MM.1S (cell line): ENCODE data around the gene PPP3R2.

Experiments
- DNase-seq: peaks from one replicate; pipeline ENCODE4 v3.0.0-alpha.2; 2015
- H2AFZ ChIP-seq: fragments of 300-600 bp; sonication (generic); 2 replicates; pipeline ENCODE4 v1.6.0; 2016; ENCODE audit warnings: antibody characterized with exemption, low read length
- H3F3A ChIP-seq: fragments of 300-600 bp; sonication (generic); 2 replicates; pipeline ENCODE4 v1.6.1; 2016; ENCODE audit warnings: mild to moderate bottlenecking, antibody characterized with exemption, low read length, moderate library complexity, mixed read lengths; ENCODE audit not compliant: insufficient read depth
- H3K27ac ChIP-seq: fragments of 300-600 bp; sonication (generic); 2 replicates; pipeline ENCODE4 v1.5.1; 2016; ENCODE audit warnings: mild to moderate bottlenecking, low read length
- H3K27me3 ChIP-seq: fragments of 300-600 bp; sonication (generic); replicated peaks from 2 replicates; pipeline ENCODE4 v1.6.0; 2016; ENCODE audit warnings: low read length; ENCODE audit not compliant: insufficient read depth
- H3K36me3 ChIP-seq: fragments of 300-600 bp; sonication (generic); replicated peaks from 2 replicates; pipeline ENCODE4 v1.6.1; 2016; ENCODE audit warnings: mild to moderate bottlenecking, low read length, mixed read lengths; ENCODE audit not compliant: insufficient read depth
- H3K4me1 ChIP-seq: fragments of 300-600 bp; sonication (generic); 2 replicates; pipeline ENCODE4 v1.6.1; 2016; ENCODE audit warnings: low read length, mixed read lengths
- H3K4me2 ChIP-seq: fragments of 300-600 bp; sonication (generic); 2 replicates; pipeline ENCODE4 v1.6.0; 2016; ENCODE audit warnings: low read depth, low read length
- H3K4me3 ChIP-seq: fragments of 300-600 bp; sonication (generic); 2 replicates; pipeline ENCODE4 v1.5.1; 2016; ENCODE audit warnings: low read length, mixed read lengths
- H3K79me2 ChIP-seq: fragments of 300-600 bp; sonication (generic); 2 replicates; pipeline ENCODE4 v1.6.1; 2016; ENCODE audit warnings: mixed run types, low read length, mixed read lengths
- H3K9ac ChIP-seq: fragments of 300-600 bp; sonication (generic); 2 replicates; pipeline ENCODE4 v1.6.1; 2016; ENCODE audit warnings: low read length, mixed read lengths
- H3K9me2 ChIP-seq: fragments of 300-600 bp; sonication (generic); replicated peaks from 2 replicates; pipeline ENCODE4 v1.6.1; 2016; ENCODE audit warnings: mild to moderate bottlenecking, low read length, mixed read lengths; ENCODE audit not compliant: insufficient read depth
- H3K9me3 ChIP-seq: fragments of 300-600 bp; sonication (generic); replicated peaks from 2 replicates; pipeline ENCODE4 v1.6.1; 2016; ENCODE audit warnings: mild to moderate bottlenecking, low read length, mixed read lengths; ENCODE audit not compliant: insufficient read depth
- H4K20me1 ChIP-seq: fragments of 300-600 bp; sonication (generic); 2 replicates; pipeline ENCODE4 v1.6.1; 2016; ENCODE audit warnings: mild to moderate bottlenecking, low read length, moderate library complexity, mixed read lengths; ENCODE audit not compliant: insufficient read depth
- CTCF ChIP-seq: fragments of 300-600 bp; sonication (generic); IDR thresholded peaks from 2 replicates; pipeline ENCODE4 v1.5.1; 2016; ENCODE audit warnings: antibody characterized with exemption, low read length, mixed read lengths
- EZH2 ChIP-seq: fragments of 300-600 bp; sonication (generic); optimal IDR thresholded peaks from 2 replicates; pipeline ENCODE3; 2017; ENCODE audit warnings: low read depth, mild to moderate bottlenecking, antibody characterized with exemption, low read length, mixed read lengths
- EZH2phosphoT487 ChIP-seq: fragments of 300-600 bp; sonication (generic); IDR thresholded peaks from 2 replicates; pipeline ENCODE4 v1.6.1; 2018; ENCODE audit warnings: antibody characterized with exemption, low read length

PPP3R2 gene

GRCh38 chr9:101636247-101636646 is 41.5 kb upstream of the PPP3R2 start:
- H3K4me3 ChIP-seq: no peak overlapping the region
- H3K9me3 ChIP-seq: no peaks in the 10 kb centered on the region
- H3K27me3 ChIP-seq: no peaks in the 10 kb centered on the region
- no peaks in the 10 kb centered on the region for H3K9me2 ChIP-seq
- no peaks in the 10 kb centered on the region for H4K20me1 ChIP-seq
- no peak overlapping the region for H3K9ac ChIP-seq
- TF ChIP-seq EZH2: no peak
- TF ChIP-seq CTCF: no peak
- no peak for TF ChIP-seq EZH2phosphoT487
- DNase-seq: no peak
- H3K27ac ChIP-seq: no peak overlapping the region
- H3K79me2 ChIP-seq: no peaks in the 10 kb centered on the region
- H2AFZ ChIP-seq: no peak overlapping the region
- no peaks in the 10 kb centered on the region for H3K4me1 ChIP-seq
- no peak overlapping the region for H3K4me2 ChIP-seq
- no peaks in the 10 kb centered on the region for H3F3A ChIP-seq
- H3K36me3 ChIP-seq: no peaks in the 10 kb centered on the region

- no peaks in the 10 kb centered on the region for H3K9me2 ChIP-seq
- H3K27ac ChIP-seq: no peak overlapping the region
- no peak for DNase-seq
- H3K36me3 ChIP-seq: no peaks in the 10 kb centered on the region
- no peaks in the 10 kb centered on the region for H3K79me2 ChIP-seq
- no peaks in the 10 kb centered on the region for H3K4me1 ChIP-seq
- no peaks in the 10 kb centered on the region for H3K27me3 ChIP-seq
- no peak overlapping the region for H3K4me2 ChIP-seq
- no peak overlapping the region for H2AFZ ChIP-seq
- H3K4me3 ChIP-seq: no peak overlapping the region
- H4K20me1 ChIP-seq: no peaks in the 10 kb centered on the region
- H3K9ac ChIP-seq: no peak overlapping the region
- H3K9me3 ChIP-seq: no peaks in the 10 kb centered on the region
- no peaks in the 10 kb centered on the region for H3F3A ChIP-seq
- TF ChIP-seq EZH2 (no peak), CTCF (no peak), EZH2phosphoT487 (no peak)
Measured at GRCh38 chr9:101635473-101635872, 40.7 kb upstream of the PPP3R2 start.

- Histone ChIP-seq H3K27ac (no peak overlapping the region), H3K9me2 (no peaks in the 10 kb centered on the region), H3F3A (no peaks in the 10 kb centered on the region), H2AFZ (no peak overlapping the region), H3K27me3 (no peaks in the 10 kb centered on the region), H3K4me1 (no peaks in the 10 kb centered on the region), H4K20me1 (no peaks in the 10 kb centered on the region), H3K4me2 (no peak overlapping the region), H3K9me3 (no peaks in the 10 kb centered on the region), H3K9ac (no peak overlapping the region), H3K36me3 (no peaks in the 10 kb centered on the region), H3K79me2 (no peaks in the 10 kb centered on the region), H3K4me3 (no peak overlapping the region)
- no peak for DNase-seq
- TF ChIP-seq CTCF: no peak
- TF ChIP-seq EZH2phosphoT487: no peak
- no peak for TF ChIP-seq EZH2
Measured at GRCh38 chr9:101634741-101635409, 40.1 kb upstream of the PPP3R2 start.
